ENCODE data around the gene IL17RB. TPM values are rescaled to one million over a fixed set of nuclear protein-coding genes. Genes with fewer than 3 reads are reported as not detected.

The IL17RB gene
- total RNA-seq, 2 experiments from 2014 or later: 0.57 TPM; not detected in 1

DNA sequence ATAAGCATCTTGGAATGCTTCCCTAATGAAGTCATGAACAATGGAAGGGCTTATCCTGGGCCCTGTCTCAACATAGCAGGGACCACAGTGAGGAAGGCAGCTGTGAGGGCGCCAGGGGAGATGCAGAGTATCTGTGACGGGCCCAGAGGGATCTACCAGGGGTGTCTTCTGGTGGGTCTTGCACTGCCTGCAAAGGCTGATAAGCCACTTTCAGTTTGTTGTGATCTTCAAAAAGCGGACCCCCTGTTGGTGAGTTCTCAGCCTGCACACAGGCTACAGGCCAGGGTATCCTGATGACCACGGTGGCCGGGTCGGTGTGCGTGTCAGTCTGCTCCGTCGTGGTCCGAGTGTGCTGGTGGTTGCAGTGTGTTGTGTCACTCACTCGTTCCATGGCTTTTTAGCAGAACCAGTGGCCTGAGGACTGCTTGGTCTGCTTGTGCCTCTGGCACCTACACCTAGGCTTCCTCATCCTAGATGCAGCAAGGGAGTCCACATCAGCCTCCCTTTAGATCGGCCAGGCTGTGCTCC is 47.0 kb upstream of the IL17RB start:
- Histone ChIP-seq H3K36me3 (ENCODE audit: insufficient read depth, low read length) (no peaks in the 10 kb centered on the region), H3K9me2 (ENCODE audit: insufficient read depth, low read length) (no peaks in the 10 kb centered on the region), H4K20me1 (ENCODE audit: insufficient read depth, low read length) (no peaks in the 10 kb centered on the region), H3K9me3 (ENCODE audit: low read length) (no peaks in the 10 kb centered on the region), H3K4me2 (ENCODE audit: low read length) (no peak overlapping the region), H3K4me3 (ENCODE audit: low read depth, low read length, poor library complexity, severe bottlenecking) (no peak overlapping the region), H3K79me2 (ENCODE audit: insufficient read depth, low read depth, low read length) (no peaks in the 10 kb centered on the region), H3K27ac (ENCODE audit: low read depth, low read length, poor library complexity, severe bottlenecking) (no peak overlapping the region), H2AFZ (ENCODE audit: low read length) (no peak overlapping the region), H3K4me1 (ENCODE audit: insufficient read depth, low read length, poor library complexity, severe bottlenecking) (no peaks in the 10 kb centered on the region)
- POLR2A ChIA-PET: no interaction called here
- DNase-seq (ENCODE audit: low spot score): no peak
- BruUV-seq (replicated peaks): no TSS peak
- intact Hi-C loops (cut with micrococcal nuclease; ENCODE audit: unreplicated experiment): no loop called here
- TF ChIP-seq, protein P1, sequence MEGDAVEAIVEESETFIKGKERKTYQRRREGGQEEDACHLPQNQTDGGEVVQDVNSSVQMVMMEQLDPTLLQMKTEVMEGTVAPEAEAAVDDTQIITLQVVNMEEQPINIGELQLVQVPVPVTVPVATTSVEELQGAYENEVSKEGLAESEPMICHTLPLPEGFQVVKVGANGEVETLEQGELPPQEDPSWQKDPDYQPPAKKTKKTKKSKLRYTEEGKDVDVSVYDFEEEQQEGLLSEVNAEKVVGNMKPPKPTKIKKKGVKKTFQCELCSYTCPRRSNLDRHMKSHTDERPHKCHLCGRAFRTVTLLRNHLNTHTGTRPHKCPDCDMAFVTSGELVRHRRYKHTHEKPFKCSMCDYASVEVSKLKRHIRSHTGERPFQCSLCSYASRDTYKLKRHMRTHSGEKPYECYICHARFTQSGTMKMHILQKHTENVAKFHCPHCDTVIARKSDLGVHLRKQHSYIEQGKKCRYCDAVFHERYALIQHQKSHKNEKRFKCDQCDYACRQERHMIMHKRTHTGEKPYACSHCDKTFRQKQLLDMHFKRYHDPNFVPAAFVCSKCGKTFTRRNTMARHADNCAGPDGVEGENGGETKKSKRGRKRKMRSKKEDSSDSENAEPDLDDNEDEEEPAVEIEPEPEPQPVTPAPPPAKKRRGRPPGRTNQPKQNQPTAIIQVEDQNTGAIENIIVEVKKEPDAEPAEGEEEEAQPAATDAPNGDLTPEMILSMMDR (conservative IDR thresholded peaks at IDR 0.05; ENCODE audit: low read length): no peak
- TF ChIP-seq EZH2phosphoT487 (IDR thresholded peaks at IDR 0.05; ENCODE audit: borderline replicate concordance, low read depth, low read length): no peak
- CTCF ChIA-PET (ENCODE audit: unreplicated experiment): no interaction called here

- Histone ChIP-seq H3K9me3 (ENCODE audit: low read length) (no peaks in the 10 kb centered on the region), H3K4me3 (ENCODE audit: low read depth, low read length, poor library complexity, severe bottlenecking) (no peak overlapping the region), H3K4me2 (ENCODE audit: low read length) (no peak overlapping the region), H3K27ac (ENCODE audit: low read depth, low read length, poor library complexity, severe bottlenecking) (no peak overlapping the region), H4K20me1 (ENCODE audit: insufficient read depth, low read length) (no peaks in the 10 kb centered on the region), H3K9me2 (ENCODE audit: insufficient read depth, low read length) (no peaks in the 10 kb centered on the region), H3K79me2 (ENCODE audit: insufficient read depth, low read depth, low read length) (no peaks in the 10 kb centered on the region), H3K36me3 (ENCODE audit: insufficient read depth, low read length) (no peaks in the 10 kb centered on the region), H3K4me1 (ENCODE audit: insufficient read depth, low read length, poor library complexity, severe bottlenecking) (no peaks in the 10 kb centered on the region), H2AFZ (ENCODE audit: low read length) (no peak overlapping the region)
- no peak for DNase-seq (ENCODE audit: low spot score)
- TF ChIP-seq EZH2phosphoT487 (IDR thresholded peaks at IDR 0.05; ENCODE audit: borderline replicate concordance, low read depth, low read length): no peak
- TF ChIP-seq, protein P1 (conservative IDR thresholded peaks at IDR 0.05; ENCODE audit: low read length): no peak
- CTCF ChIA-PET (ENCODE audit: unreplicated experiment): no interaction called here
- intact Hi-C loops (cut with micrococcal nuclease; ENCODE audit: unreplicated experiment): no loop called here
- no TSS peak for BruUV-seq (replicated peaks)
- POLR2A ChIA-PET: interaction anchor here (0.6 kb wide), 1 partner anchor 19 kb away, joined by 3 read pairs; no protein-coding TSS in a partner anchor
These were observed 46.1 kb upstream of the IL17RB start for GRCh38 chr3:53800041-53800906.

- ChIA-PET CTCF (ENCODE audit: unreplicated experiment) (no interaction called here), POLR2A (no interaction called here)
- Histone ChIP-seq H3K9me2 (ENCODE audit: insufficient read depth, low read length) (no peaks in the 10 kb centered on the region), H3K27ac (ENCODE audit: low read depth, low read length, poor library complexity, severe bottlenecking) (no peak overlapping the region), H3K4me2 (ENCODE audit: low read length) (no peak overlapping the region), H3K4me3 (ENCODE audit: low read depth, low read length, poor library complexity, severe bottlenecking) (no peak overlapping the region), H3K4me1 (ENCODE audit: insufficient read depth, low read length, poor library complexity, severe bottlenecking) (no peaks in the 10 kb centered on the region), H2AFZ (ENCODE audit: low read length) (no peak overlapping the region), H4K20me1 (ENCODE audit: insufficient read depth, low read length) (no peaks in the 10 kb centered on the region), H3K79me2 (ENCODE audit: insufficient read depth, low read depth, low read length) (no peaks in the 10 kb centered on the region), H3K36me3 (ENCODE audit: insufficient read depth, low read length) (no peaks in the 10 kb centered on the region), H3K9me3 (ENCODE audit: low read length) (no peaks in the 10 kb centered on the region)
- BruUV-seq (replicated peaks): no TSS peak
- DNase-seq (ENCODE audit: low spot score): no peak
- TF ChIP-seq, protein P1 (conservative IDR thresholded peaks at IDR 0.05; ENCODE audit: low read length): no peak
- no peak for TF ChIP-seq EZH2phosphoT487 (IDR thresholded peaks at IDR 0.05; ENCODE audit: borderline replicate concordance, low read depth, low read length)
- intact Hi-C loops (cut with micrococcal nuclease; ENCODE audit: unreplicated experiment): no loop called here
These were observed 45.0 kb upstream of the IL17RB start for GRCh38 chr3:53801319-53801718.

Measured in OCI-LY7 (cell line).